Measurements from ENCODE around the gene LENG9.

LENG9 gene

GRCh38 chr19:54422136-54422535 lies 41.4 kb downstream of the LENG9 start:
- no peak for DNase-seq (ENCODE audit: low read depth in 3 of 3)

DNA sequence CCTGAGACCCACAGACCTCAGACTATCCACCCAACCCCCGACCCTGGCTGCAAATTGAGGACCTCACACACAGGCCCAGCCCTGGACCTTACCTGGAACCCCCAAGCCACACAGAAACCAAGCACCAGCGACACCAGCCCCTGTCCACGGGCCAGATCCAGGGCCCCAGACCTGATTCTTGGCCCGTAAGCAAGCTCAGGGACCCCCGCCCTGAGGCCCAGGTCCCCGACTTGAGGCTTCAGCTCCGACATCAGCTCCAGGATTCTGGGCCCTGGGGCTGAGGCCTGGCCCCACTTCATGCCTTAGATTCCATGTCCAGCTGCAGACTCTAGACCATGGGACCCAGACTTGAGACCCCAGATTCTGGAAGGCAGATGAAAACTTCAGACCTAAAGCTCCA lies 42.1 kb downstream of the LENG9 start:
- no peak for DNase-seq (ENCODE audit: low read depth in 3 of 3)

DNA sequence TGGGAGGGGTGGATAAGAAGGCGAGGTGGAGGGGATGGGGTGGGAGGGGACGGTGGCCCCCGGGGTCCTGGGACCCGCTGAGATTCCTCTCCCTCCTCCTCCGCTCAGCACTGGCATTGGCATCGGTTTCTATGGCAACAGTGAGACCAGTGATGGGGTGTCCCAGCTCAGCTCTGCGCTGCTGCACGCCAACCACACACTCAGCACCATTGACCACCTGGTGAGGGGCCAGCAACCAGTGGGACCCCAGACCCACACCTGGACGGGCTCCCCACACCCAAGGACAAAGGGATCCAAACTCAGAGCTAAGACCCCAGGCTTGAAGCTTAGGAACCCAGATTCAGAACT lies 42.4 kb downstream of the LENG9 start:
- no peak for DNase-seq (ENCODE audit: low read depth in 3 of 3)

DNA sequence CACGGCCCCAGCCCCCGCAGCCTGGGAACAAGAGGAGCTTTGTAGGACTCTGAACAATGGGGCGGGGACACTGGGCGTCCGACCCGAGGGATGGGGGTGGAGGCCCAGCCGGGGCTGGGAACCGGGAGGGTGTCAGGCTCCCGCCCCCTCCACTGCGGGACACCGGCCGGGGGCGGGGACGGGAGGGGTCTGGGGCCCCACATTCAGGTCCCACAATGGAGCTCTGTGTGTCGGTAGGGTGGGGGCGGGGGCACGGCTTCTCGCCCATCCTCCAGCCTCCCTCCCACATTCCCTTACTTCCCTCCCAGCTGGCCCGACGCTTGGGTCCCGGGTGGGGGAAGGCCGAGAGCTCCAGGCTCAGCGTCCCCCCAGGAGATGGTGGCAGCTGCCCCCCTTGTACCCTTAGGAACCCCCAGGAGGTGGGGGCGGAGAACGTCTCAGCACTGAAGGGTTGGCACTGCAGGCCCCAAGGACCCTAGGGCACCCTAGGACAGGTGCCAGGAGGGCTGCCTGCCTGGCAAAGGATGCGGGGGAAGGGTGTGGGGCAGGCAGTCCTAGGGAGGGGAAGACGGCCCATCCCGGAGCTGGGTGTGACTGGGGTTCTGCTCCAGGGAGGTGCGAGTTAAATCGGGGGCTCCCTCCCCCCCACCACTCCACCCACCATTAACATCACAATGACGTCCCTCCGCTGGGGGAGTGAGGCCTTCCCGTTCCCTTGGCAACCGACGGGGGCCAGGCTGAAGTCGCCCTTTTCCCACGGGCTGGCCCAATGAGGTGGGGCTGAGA lies 43.0 kb downstream of the LENG9 start:
- no peak for DNase-seq (ENCODE audit: low read depth in 3 of 3)

GRCh38 chr19:54420068-54420382 lies 43.6 kb downstream of the LENG9 start:
- no peak for DNase-seq (ENCODE audit: low read depth in 3 of 3)

GRCh38 chr19:54418930-54419800 lies 44.4 kb downstream of the LENG9 start:
- no peak for DNase-seq (ENCODE audit: low read depth in 3 of 3)

DNA sequence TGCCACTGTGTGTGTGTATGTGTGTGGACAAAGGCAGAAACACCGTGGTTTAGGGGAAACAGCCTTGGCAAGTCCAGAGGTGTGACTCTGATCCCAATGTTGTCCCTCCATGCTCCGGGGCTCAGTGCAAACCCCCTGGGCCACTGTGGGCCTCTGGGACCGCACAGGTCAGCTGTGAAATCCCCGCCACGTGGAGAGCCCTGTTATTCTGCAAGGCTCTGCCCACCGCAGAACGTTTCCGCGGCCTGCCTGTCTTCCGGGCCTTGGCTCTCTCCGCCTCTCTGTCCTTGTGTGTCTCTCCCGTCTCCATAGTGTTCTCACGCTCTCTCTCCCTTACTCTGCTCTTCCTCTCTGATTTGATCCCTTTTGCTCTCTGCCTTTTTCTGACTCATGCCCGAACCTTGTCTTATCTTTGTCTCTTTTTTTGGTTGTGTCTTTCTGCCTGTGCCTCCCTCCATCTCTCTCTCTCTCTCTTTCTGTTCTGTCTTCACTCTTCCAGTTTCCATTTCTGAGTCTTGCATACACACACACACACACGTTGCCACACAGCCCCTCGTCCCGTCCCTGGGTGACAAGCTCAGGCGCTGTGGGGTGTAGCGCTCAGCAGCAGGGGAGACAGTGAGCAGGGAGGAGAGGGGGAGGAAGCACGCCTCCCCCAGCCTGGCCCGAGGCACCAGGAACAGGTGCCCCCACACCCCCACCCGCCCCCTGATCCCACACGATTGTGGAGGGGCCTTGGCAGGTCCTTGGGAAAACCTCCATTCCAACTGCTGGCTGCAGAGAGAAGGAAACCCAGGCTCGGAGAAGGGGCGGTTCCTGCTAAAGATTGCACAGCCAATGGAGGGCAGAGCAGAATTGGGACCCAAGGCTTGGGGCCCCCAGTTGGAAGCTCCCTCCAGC lies 45.3 kb downstream of the LENG9 start:
- no peak for DNase-seq (ENCODE audit: low read depth in 3 of 3)

DNA sequence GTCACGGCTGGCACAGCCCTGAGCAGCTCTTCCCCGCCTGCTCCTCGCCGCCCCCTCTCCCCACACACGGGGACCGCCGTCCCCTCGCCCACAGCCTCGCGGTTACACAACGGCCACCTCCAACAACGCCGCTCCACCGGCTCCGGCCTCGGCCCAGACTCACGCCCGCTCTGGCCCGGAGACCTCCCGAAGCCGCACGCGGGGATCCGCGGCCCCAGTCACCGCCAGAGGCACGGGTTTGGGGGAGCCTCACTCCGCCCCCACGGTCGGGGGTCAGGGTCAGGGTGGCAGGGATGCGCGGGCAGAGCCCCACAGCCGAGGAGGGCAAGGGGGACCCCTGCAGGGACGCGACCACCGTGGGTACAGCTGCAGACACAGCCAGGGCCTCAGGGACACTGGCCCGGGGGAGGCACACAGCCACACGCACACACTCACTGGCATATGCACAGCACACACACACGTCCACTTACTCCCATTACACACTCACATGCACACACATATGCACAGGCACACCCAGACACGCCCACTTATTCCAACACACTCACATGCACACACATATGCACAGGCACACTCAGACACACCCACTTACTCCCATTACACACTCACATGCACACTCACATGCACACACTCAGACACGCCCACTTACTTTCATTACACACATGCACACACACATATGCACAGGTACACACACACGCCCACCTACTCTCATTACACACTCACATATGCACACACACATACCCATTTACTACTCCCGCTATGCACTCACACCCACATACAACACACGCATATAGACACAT lies 46.7 kb downstream of the LENG9 start:
- DNase-seq (ENCODE audit: low read depth in 3 of 3), result no peak

- no peak for DNase-seq (ENCODE audit: low read depth in 3 of 3)
Measured at GRCh38 chr19:54415901-54416673, 47.5 kb downstream of the LENG9 start.

DNA sequence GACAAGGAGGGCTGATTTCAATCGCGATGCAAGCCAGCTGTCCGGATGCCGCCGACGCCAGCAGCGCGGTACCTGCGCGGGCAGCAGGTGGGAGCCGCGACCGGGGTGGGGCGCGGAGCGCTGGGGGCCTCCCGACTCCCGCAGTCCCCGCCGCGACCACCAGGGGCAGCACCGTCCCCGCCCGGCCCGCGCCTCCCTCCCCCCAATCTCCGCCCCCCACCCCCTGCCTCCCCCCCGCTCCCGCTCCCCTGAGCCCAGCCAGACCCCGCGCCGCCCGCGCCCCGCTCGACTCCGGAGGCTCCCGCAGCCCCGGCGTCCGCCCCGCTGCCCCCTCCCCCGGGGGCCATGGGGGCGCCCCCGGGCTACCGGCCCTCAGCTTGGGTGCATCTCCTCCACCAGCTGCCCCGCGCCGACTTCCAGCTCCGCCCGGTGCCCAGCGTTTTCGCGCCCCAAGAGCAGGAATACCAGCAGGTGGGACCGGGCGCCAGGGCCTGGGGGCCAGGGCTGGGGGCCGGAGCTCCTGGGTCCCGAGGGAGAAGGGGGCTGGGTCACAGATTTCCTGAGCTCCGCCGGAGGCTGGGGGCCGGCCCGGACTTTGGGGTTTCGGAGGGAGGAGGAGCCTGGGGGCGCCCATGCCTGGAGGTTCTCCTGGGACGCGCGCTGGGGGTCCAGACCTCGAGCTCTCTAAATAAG lies 48.2 kb downstream of the LENG9 start, which contains the start of gene TTYH1:
Gene TTYH1 (plus strand): TSS at position 257 of the 693 bp plus-strand sequence. CDS start 89 bp downstream, at position 346.
- DNase-seq (ENCODE audit: low read depth in 3 of 3), result no peak

DNA sequence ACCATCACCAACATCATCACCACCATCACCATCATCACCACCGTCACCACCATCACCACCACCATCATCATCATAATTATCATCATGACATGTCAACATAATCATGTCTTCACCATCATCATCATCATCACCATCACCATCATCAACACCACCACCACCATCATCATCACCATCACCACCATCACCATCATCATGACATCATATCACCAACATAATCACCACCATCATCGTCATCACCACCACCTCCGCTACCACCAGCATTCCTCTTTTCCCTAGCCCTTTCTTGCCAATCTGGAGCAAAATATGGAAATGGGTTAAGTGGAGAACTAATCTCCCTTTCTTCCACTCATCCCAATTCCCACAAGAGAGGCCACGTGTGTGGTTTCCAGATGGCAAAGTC lies 49.4 kb downstream of the LENG9 start:
- DNase-seq (ENCODE audit: low read depth in 3 of 3), result no peak

DNA sequence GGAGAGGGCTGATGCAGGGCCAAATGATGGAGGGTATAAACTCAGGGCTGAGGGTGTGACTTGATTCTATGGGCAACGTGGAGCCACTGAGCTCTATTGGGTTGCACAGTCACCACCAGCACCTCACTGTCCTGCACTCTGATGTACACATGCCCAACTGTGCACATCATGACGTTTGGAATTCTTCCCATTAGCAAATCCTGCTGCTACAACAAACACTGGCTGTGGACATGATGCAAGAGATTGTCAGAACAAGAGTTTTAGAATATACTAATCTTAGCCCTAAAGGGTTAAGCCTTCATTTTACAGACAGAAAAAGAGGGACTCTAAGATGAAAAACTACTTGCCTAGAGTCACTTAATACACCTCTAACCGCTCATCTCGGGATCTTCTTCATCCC lies 50.7 kb downstream of the LENG9 start:
- no peak for DNase-seq (ENCODE audit: low read depth in 3 of 3)

Measured in stimulated activated CD4-positive, alpha-beta T cell treated with anti-CD3 and anti-CD28 coated beads, TNF-alpha, amount 100 ng/mL, for 4 hours (primary cell).